AG04450 (cell line): ENCODE data around the gene KRTAP19-4. TPM values are rescaled to one million over a fixed set of nuclear protein-coding genes. Genes with fewer than 3 reads are reported as not detected.

Experiments
- CTCF ChIA-PET: fragments of 300-600, 350-600 bp; formaldehyde crosslinking; extraction: SDS; loops from one replicate; lab custom pipeline; 2022; ENCODE audit warnings: antibody characterized with exemption, inconsistent platforms; lab: Charles Lee
- POLR2A ChIA-PET: fragments of 350-600 bp; formaldehyde crosslinking; extraction: SDS; loops from one replicate; lab custom pipeline; 2021; ENCODE audit warnings: antibody characterized with exemption, inconsistent platforms; lab: Yijun Ruan, JAX
- DNase-seq: peaks from one replicate; pipeline ENCODE4 v3.0.0-alpha.2; 2011; ENCODE audit warnings: low read depth, low spot score
- H3K27ac ChIP-seq: one replicate; pipeline ENCODE4 v1.5.1; 2012; ENCODE audit warnings: low read depth, low read length, control low read depth
- H3K27me3 ChIP-seq: one replicate; pipeline ENCODE4 v1.6.0; 2012; ENCODE audit warnings: low read length; ENCODE audit not compliant: control insufficient read depth, insufficient read depth
- H3K4me3 ChIP-seq: 2 replicates; pipeline ENCODE4 v1.5.1; 2011; ENCODE audit warnings: mild to moderate bottlenecking, low read depth, low read length, control low read depth
- H3K9me3 ChIP-seq: 2 replicates; pipeline ENCODE4 v1.5.1; 2012; ENCODE audit warnings: low read length; ENCODE audit not compliant: control insufficient read depth, insufficient read depth
- polyA plus RNA-seq: library from polyadenylated mRNA; depleted of rRNA; stranded (reverse); fragments of >200 nt; gene quantifications from 2 replicates; pipeline ENCODE4 v1.2.3, GENCODE V29; 2011
- TF ChIP-seq, protein P1 (sequence below): IDR thresholded peaks from 2 replicates; pipeline ENCODE4 v1.5.1; 2011; ENCODE audit warnings: low read depth, low read length, control low read depth, inconsistent platforms

The KRTAP19-4 gene
- polyA plus RNA-seq, 1 experiment: not detected

DNA sequence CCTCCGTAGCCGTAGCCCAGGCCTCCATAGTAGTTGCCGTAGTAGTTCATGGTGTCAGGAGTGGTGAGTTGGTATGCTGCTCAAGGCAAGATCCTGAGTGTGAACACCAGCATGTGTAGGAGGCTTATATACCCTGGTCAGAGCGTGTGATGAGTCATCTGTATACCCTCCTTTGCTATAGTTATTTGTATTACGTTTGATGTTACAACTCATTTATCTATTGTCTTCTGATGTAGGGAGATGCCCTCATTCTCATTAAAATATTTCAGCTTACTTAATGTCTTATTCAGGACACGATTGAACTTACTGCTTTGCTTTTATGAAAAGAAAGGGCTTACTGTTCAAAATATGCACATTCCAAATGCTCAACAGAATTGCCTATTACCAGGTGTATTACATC is 5.1 kb upstream of the KRTAP19-4 start, which contains the start of gene KRTAP19-5:
TSS of gene KRTAP19-5 (minus strand) at position 101 of the 400 bp plus-strand sequence. CDS start at position 50, 51 bp downstream.
- DNase-seq: no peak
- TF ChIP-seq, protein P1, sequence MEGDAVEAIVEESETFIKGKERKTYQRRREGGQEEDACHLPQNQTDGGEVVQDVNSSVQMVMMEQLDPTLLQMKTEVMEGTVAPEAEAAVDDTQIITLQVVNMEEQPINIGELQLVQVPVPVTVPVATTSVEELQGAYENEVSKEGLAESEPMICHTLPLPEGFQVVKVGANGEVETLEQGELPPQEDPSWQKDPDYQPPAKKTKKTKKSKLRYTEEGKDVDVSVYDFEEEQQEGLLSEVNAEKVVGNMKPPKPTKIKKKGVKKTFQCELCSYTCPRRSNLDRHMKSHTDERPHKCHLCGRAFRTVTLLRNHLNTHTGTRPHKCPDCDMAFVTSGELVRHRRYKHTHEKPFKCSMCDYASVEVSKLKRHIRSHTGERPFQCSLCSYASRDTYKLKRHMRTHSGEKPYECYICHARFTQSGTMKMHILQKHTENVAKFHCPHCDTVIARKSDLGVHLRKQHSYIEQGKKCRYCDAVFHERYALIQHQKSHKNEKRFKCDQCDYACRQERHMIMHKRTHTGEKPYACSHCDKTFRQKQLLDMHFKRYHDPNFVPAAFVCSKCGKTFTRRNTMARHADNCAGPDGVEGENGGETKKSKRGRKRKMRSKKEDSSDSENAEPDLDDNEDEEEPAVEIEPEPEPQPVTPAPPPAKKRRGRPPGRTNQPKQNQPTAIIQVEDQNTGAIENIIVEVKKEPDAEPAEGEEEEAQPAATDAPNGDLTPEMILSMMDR: no peak
- peaks cover 15% of the 10 kb centered on the region for H3K9me3 ChIP-seq
- H3K27ac ChIP-seq: no peak within 1 kb of the TSS
- CTCF ChIA-PET: no interaction called here
- POLR2A ChIA-PET: no interaction called here
- H3K4me3 ChIP-seq: no peak within 1 kb of the TSS
- H3K27me3 ChIP-seq: no peaks in the 10 kb centered on the region

DNA sequence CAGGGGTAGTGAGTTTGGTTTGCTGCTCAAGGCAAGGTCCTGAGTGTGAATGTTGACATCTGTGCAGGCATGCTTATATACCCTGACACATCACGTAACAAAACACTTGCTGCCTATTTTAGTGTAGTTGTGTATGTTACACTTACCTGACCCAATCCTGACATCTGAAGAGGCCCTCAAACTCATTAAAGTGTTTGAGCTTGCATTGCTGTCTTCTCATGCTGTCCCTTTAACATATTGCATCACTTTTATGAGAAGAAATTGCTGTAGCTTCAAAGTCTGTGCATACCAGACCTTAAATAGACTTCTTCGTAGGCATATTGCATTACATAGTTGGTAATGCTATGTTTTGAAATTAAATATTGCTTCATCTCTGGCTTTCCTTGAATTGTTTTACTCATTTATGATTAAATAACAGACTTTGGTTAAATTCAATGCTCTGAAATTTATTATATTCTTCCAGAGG is 5.0 kb downstream of the KRTAP19-4 start, which contains the start of gene KRTAP19-3:
TSS of gene KRTAP19-3 (minus strand) at position 51 of the 466 bp plus-strand sequence. CDS start 56 bp downstream, outside the sequence.
- no peak within 1 kb of the TSS for H3K4me3 ChIP-seq
- ChIA-PET CTCF (no interaction called here), POLR2A (no interaction called here)

DNA sequence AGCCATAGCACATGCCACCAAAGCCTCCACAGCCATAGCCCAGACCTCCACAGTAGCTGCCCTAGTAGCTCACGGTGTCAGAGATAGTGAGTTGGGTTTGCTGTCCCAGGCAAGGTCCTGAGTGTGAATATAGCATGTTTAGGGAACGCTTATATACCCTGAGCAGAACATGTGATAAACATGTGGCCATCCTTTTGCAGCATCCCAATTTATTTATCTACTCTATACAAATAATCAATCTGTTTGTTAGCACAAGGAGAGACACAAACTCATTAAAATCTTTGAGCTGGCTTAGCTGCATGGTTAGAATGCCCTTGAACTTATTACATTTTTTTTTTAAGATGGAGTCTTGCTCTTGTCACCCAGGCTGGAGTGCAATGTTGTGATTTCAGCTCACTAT is 9.6 kb downstream of the KRTAP19-4 start, which contains the start of gene KRTAP19-2:
TSS of gene KRTAP19-2 (minus strand) at position 101 of the 400 bp plus-strand sequence. CDS start at position 13, 88 bp downstream.
- H3K4me3 ChIP-seq: no peak within 1 kb of the TSS
- no peaks in the 10 kb centered on the region for H3K27me3 ChIP-seq
- no peak within 1 kb of the TSS for H3K27ac ChIP-seq
- no peak for DNase-seq
- TF ChIP-seq, protein P1: no peak
- POLR2A ChIA-PET: no interaction called here
- CTCF ChIA-PET: no interaction called here
- peaks cover 22% of the 10 kb centered on the region for H3K9me3 ChIP-seq

More for the DNA sequence above, 5.0 kb downstream of the KRTAP19-4 start, which contains the start of gene KRTAP19-3:
- peaks cover 27% of the 10 kb centered on the region for H3K9me3 ChIP-seq
- H3K27ac ChIP-seq: no peak within 1 kb of the TSS
- no peaks in the 10 kb centered on the region for H3K27me3 ChIP-seq
- no peak for DNase-seq
- TF ChIP-seq, protein P1: no peak

DNA sequence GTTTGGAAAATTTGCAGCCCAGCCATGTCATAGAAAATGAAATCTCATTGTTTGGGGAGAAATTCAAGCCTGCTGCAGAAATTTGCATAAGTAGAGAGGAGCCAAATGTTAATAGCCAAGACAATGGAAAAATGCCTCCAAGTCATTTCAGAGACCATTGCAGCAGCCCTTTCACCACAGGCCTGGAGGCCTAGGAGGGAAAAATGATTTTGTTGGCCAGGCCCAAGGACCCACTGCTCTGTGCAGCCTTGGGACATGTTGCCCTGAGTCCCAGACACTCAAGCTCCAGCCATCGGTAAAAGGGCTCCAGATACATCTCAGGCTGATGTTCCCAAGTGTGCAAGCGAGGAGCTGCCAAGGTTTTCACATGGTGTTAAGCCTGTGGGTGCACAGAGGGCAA is 10.8 kb downstream of the KRTAP19-4 start:
- CTCF ChIA-PET: no interaction called here
- POLR2A ChIA-PET: no interaction called here
- Histone ChIP-seq H3K4me3 (no peak overlapping the region), H3K27ac (no peak overlapping the region), H3K9me3 (peaks cover 19% of the 10 kb centered on the region), H3K27me3 (no peaks in the 10 kb centered on the region)
- TF ChIP-seq, protein P1: no peak
- no peak for DNase-seq

DNA sequence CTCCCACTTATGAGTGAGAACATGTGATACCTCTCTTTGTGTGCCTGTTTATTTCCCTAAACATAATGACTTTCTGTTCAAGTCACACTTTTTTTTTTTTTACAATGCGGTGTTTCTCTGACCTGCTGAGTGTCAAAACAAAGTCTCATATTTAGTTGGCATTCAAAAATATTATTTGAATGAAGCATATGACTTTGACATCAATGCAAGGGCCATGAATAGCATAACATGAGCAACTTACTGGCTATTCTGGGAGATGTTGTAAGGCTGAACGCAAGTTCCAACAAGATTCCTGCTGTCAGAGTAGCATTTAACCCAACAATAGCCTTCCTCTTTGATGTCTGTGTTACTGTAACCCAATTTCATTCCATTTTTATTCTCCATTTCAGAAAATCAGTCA is 14.8 kb downstream of the KRTAP19-4 start:
- H3K27ac ChIP-seq: no peak overlapping the region
- H3K9me3 ChIP-seq: peaks cover 14% of the 10 kb centered on the region
- no peak overlapping the region for H3K4me3 ChIP-seq
- ChIA-PET POLR2A (no interaction called here), CTCF (no interaction called here)
- TF ChIP-seq, protein P1: no peak
- no peaks in the 10 kb centered on the region for H3K27me3 ChIP-seq
- no peak for DNase-seq
